ENCODE data around the gene RNF213.
A peak's percentile ranks its signal among the peaks of the same experiment; 100 is the strongest.

RNF213 gene

DNA sequence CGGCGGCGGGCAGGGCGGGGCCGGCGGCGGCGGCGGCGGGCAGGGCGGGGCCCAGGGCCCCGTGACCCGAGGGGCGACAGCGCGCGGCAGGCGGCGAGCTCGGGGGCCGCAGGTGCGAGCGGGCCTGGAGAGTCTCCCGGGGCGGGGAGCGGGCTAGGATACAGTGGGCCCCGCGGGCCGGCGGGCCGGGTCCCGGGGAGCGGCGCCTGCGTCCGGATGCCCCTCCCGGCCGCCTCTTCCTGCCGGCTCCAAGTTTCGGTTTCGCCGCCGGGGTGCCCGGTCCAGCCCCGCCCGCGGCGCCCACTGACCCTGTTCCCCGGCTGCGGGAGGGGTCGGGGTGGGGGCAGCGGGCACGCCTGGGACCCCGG lies at the start of gene RNF213:
Gene RNF213 (plus strand): TSS at position 62 of the 368 bp plus-strand sequence. CDS start 2,830 bp downstream, outside the sequence.
- H3K27ac ChIP-seq (ENCODE audit: low read depth, low read length): peak within 1 kb of the TSS; percentile 99
- H3K4me1 ChIP-seq (ENCODE audit: control insufficient read depth, insufficient read depth, low read length): peaks cover 45% of the 10 kb centered on the region
- no peaks in the 10 kb centered on the region for H3K9me3 ChIP-seq (ENCODE audit: control insufficient read depth, insufficient read depth, low read depth, low read length)
- H3K36me3 ChIP-seq (ENCODE audit: control insufficient read depth, insufficient read depth, low read length): peaks cover 9% of the 10 kb centered on the region
- peak within 1 kb of the TSS; percentile 99 for H3K9ac ChIP-seq (ENCODE audit: low read length)
- H3K27me3 ChIP-seq (ENCODE audit: control insufficient read depth, insufficient read depth, low read length): no peaks in the 10 kb centered on the region
- peak within 1 kb of the TSS; percentile 87 for H3K4me3 ChIP-seq (ENCODE audit: low read depth, low read length)

- H3K36me3 ChIP-seq (ENCODE audit: control insufficient read depth, insufficient read depth, low read length): peaks cover 58% of the 10 kb centered on the region
- no peaks in the 10 kb centered on the region for H3K4me1 ChIP-seq (ENCODE audit: control insufficient read depth, insufficient read depth, low read length)
- H3K27ac ChIP-seq (ENCODE audit: low read depth, low read length): no peak overlapping the region
- no peaks in the 10 kb centered on the region for H3K27me3 ChIP-seq (ENCODE audit: control insufficient read depth, insufficient read depth, low read length)
- no peak overlapping the region for H3K4me3 ChIP-seq (ENCODE audit: low read depth, low read length)
- no peak overlapping the region for H3K9ac ChIP-seq (ENCODE audit: low read length)
- H3K9me3 ChIP-seq (ENCODE audit: control insufficient read depth, insufficient read depth, low read depth, low read length): no peaks in the 10 kb centered on the region
Observed at GRCh38 chr17:80212109-80212508, 48.5 kb upstream of the RNF213 start.

- Histone ChIP-seq H3K27me3 (ENCODE audit: control insufficient read depth, insufficient read depth, low read length) (no peaks in the 10 kb centered on the region), H3K9me3 (ENCODE audit: control insufficient read depth, insufficient read depth, low read depth, low read length) (no peaks in the 10 kb centered on the region), H3K27ac (ENCODE audit: low read depth, low read length) (no peak overlapping the region), H3K4me3 (ENCODE audit: low read depth, low read length) (no peak overlapping the region), H3K9ac (ENCODE audit: low read length) (no peak overlapping the region), H3K36me3 (ENCODE audit: control insufficient read depth, insufficient read depth, low read length) (peaks cover 62% of the 10 kb centered on the region), H3K4me1 (ENCODE audit: control insufficient read depth, insufficient read depth, low read length) (no peaks in the 10 kb centered on the region)
Observed at GRCh38 chr17:80212511-80212910, 48.1 kb upstream of the RNF213 start.

GRCh38 chr17:80212962-80213642 lies 47.5 kb upstream of the RNF213 start:
- Histone ChIP-seq H3K27ac (ENCODE audit: low read depth, low read length) (no peak overlapping the region), H3K4me3 (ENCODE audit: low read depth, low read length) (no peak overlapping the region), H3K9me3 (ENCODE audit: control insufficient read depth, insufficient read depth, low read depth, low read length) (no peaks in the 10 kb centered on the region), H3K27me3 (ENCODE audit: control insufficient read depth, insufficient read depth, low read length) (no peaks in the 10 kb centered on the region), H3K36me3 (ENCODE audit: control insufficient read depth, insufficient read depth, low read length) (peaks cover 64% of the 10 kb centered on the region), H3K4me1 (ENCODE audit: control insufficient read depth, insufficient read depth, low read length) (no peaks in the 10 kb centered on the region), H3K9ac (ENCODE audit: low read length) (no peak overlapping the region)

- Histone ChIP-seq H3K4me3 (ENCODE audit: low read depth, low read length) (no peak overlapping the region), H3K9me3 (ENCODE audit: control insufficient read depth, insufficient read depth, low read depth, low read length) (no peaks in the 10 kb centered on the region), H3K9ac (ENCODE audit: low read length) (no peak overlapping the region), H3K27me3 (ENCODE audit: control insufficient read depth, insufficient read depth, low read length) (no peaks in the 10 kb centered on the region), H3K4me1 (ENCODE audit: control insufficient read depth, insufficient read depth, low read length) (no peaks in the 10 kb centered on the region), H3K36me3 (ENCODE audit: control insufficient read depth, insufficient read depth, low read length) (peaks cover 62% of the 10 kb centered on the region), H3K27ac (ENCODE audit: low read depth, low read length) (no peak overlapping the region)
Observed at GRCh38 chr17:80213643-80213975, 47.0 kb upstream of the RNF213 start.

DNA sequence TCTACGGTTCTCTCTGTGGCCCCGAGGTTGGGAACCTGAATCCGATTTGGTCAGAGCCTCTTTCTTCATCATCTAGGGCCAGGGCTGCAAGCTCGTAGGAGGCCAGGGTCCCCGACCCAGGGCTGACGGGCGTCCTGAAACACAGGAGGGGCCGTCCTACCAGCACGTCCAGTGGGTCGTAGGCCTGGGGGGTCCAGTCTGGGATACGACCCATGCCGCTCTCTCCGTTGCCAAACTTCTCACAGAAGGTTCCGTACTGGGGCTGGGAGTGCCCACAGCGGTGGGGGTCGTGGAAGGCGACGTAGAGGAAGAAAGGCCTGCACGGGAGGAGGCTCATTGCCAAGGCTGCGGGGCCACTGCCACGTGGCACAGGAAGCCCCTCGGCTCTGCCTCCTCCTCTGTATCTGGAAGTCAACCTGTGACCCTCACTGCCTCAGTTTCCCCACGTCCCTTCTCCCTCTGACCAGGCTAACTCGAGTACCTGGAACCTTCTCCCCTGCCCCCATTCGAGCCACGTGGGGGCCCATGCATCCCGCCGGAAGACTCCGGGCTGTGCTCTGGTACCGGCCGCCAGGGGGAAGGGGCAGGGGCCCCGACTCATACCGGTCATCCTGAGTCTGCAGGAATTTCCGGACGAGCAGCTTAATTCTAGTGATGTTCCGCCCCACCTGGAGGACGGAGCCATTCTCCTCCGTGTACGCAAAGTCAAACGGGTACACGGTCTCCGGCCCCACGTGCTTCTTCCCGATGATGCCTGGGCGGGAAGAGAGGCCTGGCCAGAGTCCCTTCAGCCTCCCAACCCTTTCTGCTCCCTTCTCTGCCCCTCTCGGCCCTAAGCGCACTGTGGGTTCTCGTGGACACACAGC lies 46.4 kb upstream of the RNF213 start:
- 0 out of 2 replicates have a peak, but pooled peaks cover 1% of the 10 kb centered on the region for H3K4me1 ChIP-seq (ENCODE audit: control insufficient read depth, insufficient read depth, low read length)
- H3K9me3 ChIP-seq (ENCODE audit: control insufficient read depth, insufficient read depth, low read depth, low read length): no peaks in the 10 kb centered on the region
- H3K4me3 ChIP-seq (ENCODE audit: low read depth, low read length): no peak overlapping the region
- no peak overlapping the region for H3K9ac ChIP-seq (ENCODE audit: low read length)
- H3K27ac ChIP-seq (ENCODE audit: low read depth, low read length): no peak overlapping the region
- H3K36me3 ChIP-seq (ENCODE audit: control insufficient read depth, insufficient read depth, low read length): peaks cover 57% of the 10 kb centered on the region
- no peaks in the 10 kb centered on the region for H3K27me3 ChIP-seq (ENCODE audit: control insufficient read depth, insufficient read depth, low read length)

- Histone ChIP-seq H3K36me3 (ENCODE audit: control insufficient read depth, insufficient read depth, low read length) (peaks cover 53% of the 10 kb centered on the region), H3K9ac (ENCODE audit: low read length) (no peak overlapping the region), H3K9me3 (ENCODE audit: control insufficient read depth, insufficient read depth, low read depth, low read length) (no peaks in the 10 kb centered on the region), H3K27me3 (ENCODE audit: control insufficient read depth, insufficient read depth, low read length) (no peaks in the 10 kb centered on the region), H3K4me1 (ENCODE audit: control insufficient read depth, insufficient read depth, low read length) (0 out of 2 replicates have a peak, but pooled peaks cover 6% of the 10 kb centered on the region), H3K27ac (ENCODE audit: low read depth, low read length) (no peak overlapping the region), H3K4me3 (ENCODE audit: low read depth, low read length) (no peak overlapping the region)
Observed at GRCh38 chr17:80214878-80215210, 45.8 kb upstream of the RNF213 start.

GRCh38 chr17:80216473-80217456 lies 43.9 kb upstream of the RNF213 start:
- H3K27me3 ChIP-seq (ENCODE audit: control insufficient read depth, insufficient read depth, low read length): no peaks in the 10 kb centered on the region
- H3K4me1 ChIP-seq (ENCODE audit: control insufficient read depth, insufficient read depth, low read length): peaks cover 12% of the 10 kb centered on the region; the same call in 1 of the 2 replicates
- H3K36me3 ChIP-seq (ENCODE audit: control insufficient read depth, insufficient read depth, low read length): peaks cover 34% of the 10 kb centered on the region
- H3K9me3 ChIP-seq (ENCODE audit: control insufficient read depth, insufficient read depth, low read depth, low read length): no peaks in the 10 kb centered on the region
- H3K4me3 ChIP-seq (ENCODE audit: low read depth, low read length): no peak overlapping the region
- H3K27ac ChIP-seq (ENCODE audit: low read depth, low read length): no peak overlapping the region
- H3K9ac ChIP-seq (ENCODE audit: low read length): no peak overlapping the region

DNA sequence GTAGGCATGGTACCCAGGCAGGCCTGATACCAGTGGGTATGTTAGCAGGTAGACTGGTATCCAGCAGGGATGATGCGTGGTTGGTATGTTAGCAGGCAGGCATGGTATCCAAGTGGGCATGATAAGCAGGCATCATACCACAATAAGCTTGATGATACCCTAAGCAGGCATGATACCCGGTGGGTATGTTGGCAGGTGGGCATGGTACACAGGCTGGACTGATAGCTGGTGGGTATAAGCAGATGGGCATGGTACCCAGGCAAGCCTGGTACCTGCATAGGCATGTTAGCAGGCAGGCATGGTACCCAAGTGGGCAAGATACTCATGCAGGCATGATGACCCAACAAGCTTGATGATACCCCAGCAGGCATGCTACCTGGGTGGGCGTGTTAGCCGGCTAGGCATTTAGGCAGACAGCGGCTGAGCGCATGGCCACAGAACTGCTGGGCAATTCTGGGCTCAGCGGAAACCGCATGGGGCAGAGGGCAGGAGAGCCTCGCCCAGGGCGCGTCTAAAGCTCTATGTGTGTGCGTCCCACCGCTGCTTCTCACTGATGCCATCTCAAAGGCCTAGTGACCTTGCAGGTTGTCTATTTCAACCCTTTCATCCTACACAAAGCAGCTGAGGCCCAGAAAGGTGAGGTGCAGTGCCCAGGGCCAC lies 42.8 kb upstream of the RNF213 start:
- Histone ChIP-seq H3K4me1 (ENCODE audit: control insufficient read depth, insufficient read depth, low read length) (peaks cover 12% of the 10 kb centered on the region; the same call in 1 of the 2 replicates), H3K27me3 (ENCODE audit: control insufficient read depth, insufficient read depth, low read length) (no peaks in the 10 kb centered on the region), H3K36me3 (ENCODE audit: control insufficient read depth, insufficient read depth, low read length) (peaks cover 25% of the 10 kb centered on the region), H3K9me3 (ENCODE audit: control insufficient read depth, insufficient read depth, low read depth, low read length) (no peaks in the 10 kb centered on the region), H3K9ac (ENCODE audit: low read length) (no peak overlapping the region), H3K27ac (ENCODE audit: low read depth, low read length) (no peak overlapping the region), H3K4me3 (ENCODE audit: low read depth, low read length) (no peak overlapping the region)

- Histone ChIP-seq H3K9me3 (ENCODE audit: control insufficient read depth, insufficient read depth, low read depth, low read length) (no peaks in the 10 kb centered on the region), H3K9ac (ENCODE audit: low read length) (no peak overlapping the region), H3K36me3 (ENCODE audit: control insufficient read depth, insufficient read depth, low read length) (peaks cover 23% of the 10 kb centered on the region), H3K4me1 (ENCODE audit: control insufficient read depth, insufficient read depth, low read length) (peaks cover 12% of the 10 kb centered on the region; the same call in 1 of the 2 replicates), H3K27me3 (ENCODE audit: control insufficient read depth, insufficient read depth, low read length) (no peaks in the 10 kb centered on the region), H3K27ac (ENCODE audit: low read depth, low read length) (no peak overlapping the region), H3K4me3 (ENCODE audit: low read depth, low read length) (no peak overlapping the region)
Observed at GRCh38 chr17:80218391-80218790, 42.3 kb upstream of the RNF213 start.

All from HUES6 (cell line).